Occipital lobe (tissue), 2 donors: ENCODE results near the gene CTIF. TPM values are rescaled to one million over a fixed set of nuclear protein-coding genes. Genes with fewer than 3 reads are reported as not detected.

ENCODE experiments used
- DNase-seq: peaks from one replicate; lab custom pipeline; 2025; lab: John Stamatoyannopoulos, UW
- total RNA-seq: library from RNA; depleted of rRNA; stranded (reverse); fragments of >200 nt; gene quantifications from one replicate; pipeline ENCODE4 v1.2.3, GENCODE V29; 2014

CTIF gene
- total RNA-seq, 1 donor from 2014 or later = 55.1 TPM

DNA sequence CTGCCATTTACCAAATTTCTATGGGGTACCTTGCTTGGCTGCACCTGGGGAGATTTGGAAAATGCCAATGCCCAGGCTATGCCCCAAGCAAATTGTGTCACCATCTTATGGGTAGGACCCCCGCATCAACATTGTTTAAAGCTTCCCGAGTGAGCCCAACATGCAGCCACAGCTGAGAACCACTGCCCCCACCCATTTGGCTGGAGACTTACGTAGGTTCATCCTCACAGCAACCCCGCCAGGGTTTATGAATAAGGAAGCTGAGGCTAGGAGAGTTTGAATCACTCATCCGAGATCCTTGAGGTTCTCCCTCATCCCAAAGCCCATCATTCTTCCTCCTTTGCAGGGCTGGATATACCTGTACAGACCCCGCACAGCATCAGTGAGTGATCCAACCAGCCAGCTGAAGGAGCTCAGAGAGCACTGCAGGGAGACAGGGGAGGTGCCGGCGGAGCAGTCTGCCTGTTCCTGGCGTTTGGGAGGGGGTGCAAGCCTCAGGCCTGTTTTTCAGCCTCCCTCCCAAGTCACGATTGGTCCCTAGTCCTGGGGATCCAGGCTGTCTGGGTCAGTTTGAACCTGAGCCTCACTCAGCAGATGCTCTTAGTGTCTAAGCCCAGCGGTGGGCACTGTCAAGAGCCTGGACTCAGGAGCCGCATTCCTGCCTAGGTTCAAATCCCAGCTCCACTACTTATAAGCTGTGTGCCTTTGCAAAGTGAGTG is 247.1 kb downstream of the CTIF start:
- no peak for DNase-seq

DNA sequence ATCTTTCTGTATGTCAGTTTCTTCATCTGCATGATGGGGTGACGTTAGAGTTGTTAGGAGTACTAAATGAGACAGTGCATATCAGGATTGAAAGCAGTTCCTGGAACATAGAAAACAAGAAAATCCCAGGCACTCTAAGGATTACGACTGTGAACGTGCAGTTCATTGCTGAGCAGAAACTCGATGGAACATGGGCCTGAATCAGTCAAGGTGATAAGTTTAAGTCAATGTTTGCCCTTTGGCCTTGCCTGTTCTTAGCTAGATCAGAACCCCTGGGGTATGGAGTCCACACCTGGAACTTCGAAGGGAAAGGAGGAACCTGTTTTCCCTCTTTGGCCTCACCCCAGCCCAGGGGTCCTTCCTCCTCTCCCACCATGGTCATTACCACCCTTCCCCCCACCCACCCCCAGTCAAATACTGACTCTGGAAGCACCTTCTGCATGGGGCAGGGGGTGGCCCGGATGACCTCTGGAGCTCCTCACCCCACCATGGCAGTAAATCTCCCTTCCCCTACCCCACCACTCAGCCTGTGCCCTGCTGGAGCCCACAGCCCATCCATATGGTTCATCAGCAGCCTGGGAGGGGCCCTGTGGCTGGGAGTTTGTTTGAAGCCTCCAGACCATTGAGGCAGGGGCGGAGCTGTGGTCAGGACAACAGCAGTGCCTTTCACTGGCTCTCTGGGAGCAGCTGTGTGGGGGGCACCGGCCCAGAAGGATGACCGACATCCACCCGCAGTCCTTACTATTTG is 247.8 kb downstream of the CTIF start:
- DNase-seq = no peak

DNA sequence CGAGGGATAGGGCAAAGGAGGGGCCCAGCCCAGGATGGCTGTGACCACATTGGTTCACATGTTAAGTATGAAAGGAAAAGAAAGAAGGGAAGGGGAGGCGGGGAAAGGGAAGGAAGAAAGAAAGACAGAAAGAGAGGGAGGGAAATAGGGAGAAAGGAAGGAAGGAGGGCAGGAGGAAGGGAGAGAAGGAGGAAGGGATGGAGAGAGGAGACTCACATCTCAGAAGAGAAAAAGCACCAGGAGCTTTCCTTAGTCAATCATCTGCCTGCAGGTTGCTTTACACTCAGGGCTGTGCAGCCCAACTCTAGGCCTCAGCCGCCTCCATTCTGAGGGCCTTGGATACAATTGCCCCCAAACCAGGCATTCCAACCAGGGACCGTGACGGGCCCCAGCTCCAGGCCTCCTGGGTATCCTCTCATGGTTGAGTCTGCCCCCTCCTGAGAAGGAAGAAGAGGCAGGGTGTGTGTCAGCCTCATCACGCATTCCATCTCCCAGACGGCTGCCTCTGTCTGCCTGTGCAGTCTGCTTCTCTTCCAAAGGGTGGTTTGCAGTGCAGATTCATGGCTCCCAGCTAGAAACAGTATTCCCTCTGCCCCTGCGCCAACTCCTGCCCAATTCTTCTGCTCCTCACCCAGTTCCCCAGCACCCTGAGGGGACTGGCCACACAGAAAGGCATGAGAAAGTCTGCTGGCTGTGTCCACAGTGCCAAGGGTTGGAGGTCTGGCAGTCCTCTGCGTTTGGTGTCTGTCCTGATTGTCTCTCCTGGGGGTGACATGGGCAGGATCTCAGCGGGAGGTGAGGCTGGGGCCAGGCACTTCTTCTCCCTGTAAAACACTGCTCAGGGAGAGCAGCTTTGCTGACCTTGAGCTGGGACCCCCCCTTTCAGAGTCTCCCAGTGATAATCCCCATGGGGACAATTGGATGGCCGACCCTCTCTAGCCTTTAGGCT is 248.6 kb downstream of the CTIF start:
- DNase-seq = no peak

DNA sequence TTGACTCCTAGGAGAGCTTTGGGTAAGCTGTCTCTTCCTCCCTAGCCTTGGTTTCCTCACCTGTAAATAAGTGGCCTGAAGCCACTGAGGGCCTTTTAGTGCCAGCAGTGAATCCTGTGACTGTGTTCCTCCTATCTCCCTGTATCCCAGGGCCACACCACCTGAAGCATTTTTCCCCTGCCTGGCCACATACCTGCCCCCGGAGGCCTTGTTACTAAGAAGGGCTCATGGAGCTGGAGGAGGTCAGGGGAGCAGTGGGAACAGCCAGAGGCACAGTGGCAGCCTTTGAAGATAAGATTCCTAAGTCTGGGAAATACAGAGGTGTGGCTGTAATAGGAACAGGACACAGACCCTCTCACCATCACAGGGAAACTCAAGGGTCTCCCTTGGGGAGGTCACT is 249.5 kb downstream of the CTIF start:
- no peak for DNase-seq

DNA sequence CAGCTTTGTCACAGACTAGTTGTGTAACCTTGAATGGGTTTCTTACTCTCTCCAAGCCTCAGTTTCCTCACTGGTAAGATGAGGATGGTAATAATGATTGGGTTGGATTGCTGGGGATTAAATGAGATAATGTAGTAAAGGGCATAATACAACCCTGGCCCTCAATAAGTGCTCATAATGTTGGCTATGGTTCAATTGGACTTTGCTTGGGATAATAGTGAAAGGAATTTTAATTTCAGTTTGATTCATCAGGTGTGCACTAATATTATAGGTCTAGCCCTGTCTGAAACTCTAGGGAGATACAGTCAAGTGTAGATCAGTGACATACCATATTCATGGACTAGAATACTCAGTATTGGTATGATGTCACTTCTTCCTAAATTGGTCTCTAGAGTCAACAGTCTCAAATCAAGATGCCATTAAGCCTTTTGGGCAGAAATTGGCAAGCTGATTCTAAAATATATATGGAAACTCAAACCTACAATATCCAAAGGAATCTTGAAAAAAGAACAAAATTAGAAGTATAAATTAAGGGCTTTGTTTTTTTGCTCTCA is 250.5 kb downstream of the CTIF start:
- no peak for DNase-seq

DNA sequence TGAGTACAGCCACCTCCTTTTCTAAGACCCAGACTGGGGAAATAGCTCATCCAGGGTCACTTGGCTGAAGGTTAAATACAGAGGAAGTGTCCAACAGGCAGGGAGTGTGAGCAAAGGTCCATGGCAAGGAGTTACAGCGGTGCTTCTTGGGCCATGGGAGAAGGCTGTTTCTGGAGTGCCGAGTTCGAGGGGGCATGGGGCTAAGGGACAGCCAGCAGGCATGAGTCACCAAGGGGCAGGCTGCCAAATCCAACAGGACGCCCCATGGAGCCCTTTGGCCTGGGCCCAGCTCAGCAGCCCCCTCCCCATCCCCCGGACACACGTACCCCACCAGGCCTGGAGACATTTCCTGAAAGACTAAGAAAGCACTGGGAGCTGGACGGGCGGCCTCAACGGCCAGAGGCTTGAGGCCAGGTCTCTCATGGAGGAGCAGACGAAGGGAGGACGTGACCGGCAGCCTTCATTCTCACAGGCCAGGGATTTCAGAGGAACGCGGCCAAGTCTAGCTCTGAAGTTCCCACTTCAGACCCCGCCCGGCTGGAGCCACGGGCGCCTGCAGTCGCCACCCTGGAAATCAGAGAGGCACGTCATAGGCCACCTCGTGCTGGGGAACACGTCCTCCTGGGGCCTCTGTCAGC is 251.5 kb downstream of the CTIF start:
- DNase-seq = no peak

DNA sequence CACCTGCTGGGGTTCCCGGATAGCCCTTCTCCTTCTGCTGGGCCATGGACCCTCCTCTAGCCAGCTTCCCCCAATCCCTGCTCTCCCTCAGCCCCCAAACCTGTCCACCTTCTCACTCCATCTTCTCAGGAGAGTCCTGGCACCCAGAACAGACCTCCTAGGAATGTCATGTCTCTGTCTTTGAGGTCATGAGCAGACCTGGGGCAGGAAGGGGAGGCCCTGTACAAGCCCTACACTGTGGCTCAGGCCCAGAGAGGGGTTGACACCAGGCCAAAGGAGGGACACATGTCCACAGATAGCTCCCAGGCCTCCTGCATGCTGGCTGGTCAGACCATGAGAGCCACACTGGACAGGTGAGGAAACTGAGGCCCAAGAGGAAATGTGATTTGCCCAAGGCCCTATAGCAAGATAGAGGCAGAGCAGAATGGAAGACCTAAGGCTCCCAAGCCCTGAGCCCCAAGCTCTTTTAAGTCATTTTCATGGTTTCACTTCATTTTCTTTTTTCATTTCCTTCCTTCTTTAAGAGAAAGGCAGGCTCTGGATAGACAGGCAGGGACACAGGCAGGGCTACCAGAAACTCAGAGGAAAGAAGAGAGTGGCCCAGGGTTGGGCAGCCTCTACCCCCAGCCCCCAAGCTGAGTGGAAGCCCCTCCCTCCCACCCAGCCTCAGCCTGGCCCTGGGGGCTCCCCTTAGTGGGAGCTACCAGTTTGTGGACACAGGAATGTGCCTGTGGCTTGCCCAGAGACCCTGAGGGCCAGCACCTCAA is 252.2 kb downstream of the CTIF start:
- no peak for DNase-seq

DNA sequence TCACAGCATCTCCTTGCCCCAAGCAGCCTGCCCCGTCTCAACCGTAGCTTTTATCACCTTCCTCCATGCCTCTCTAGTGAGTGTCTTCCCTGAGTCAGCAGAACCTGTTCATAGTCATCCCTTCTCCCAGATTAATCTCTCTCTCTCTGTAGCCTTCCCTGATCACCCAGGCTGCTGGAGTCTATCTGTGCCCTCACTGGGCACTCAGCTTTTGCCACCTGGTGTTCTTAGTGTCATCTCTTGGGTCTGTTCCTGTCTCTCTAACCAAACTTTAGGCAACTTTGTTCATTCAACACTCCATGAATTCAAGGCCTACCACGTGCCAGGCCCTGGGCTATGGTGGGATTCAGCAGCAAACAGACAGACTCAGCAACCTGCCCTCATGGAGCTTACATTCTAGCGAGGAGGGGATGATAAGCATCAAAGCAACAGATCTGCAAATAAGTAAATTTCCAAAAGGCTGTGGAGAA is 252.8 kb downstream of the CTIF start:
- no peak for DNase-seq

DNA sequence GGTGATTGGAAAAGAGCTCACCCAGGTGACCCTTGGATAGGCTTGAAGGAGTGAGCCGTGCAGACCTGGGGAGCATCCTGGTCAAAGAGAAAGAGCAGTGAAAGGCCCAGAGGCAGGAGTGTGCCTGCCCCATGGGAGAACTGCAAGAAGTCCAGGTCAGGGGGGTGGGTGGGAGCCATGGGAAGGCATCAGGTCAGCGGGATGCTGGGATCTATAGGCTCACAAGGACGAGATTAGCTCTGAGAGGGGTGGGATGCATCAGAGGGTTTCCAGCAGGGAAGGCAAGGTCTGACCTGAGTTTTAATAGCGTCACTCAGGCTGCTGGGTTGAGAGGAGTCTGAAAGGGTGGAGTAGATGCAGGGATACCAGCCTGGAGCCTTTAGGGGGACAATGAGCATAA is 253.3 kb downstream of the CTIF start:
- DNase-seq = no peak

DNA sequence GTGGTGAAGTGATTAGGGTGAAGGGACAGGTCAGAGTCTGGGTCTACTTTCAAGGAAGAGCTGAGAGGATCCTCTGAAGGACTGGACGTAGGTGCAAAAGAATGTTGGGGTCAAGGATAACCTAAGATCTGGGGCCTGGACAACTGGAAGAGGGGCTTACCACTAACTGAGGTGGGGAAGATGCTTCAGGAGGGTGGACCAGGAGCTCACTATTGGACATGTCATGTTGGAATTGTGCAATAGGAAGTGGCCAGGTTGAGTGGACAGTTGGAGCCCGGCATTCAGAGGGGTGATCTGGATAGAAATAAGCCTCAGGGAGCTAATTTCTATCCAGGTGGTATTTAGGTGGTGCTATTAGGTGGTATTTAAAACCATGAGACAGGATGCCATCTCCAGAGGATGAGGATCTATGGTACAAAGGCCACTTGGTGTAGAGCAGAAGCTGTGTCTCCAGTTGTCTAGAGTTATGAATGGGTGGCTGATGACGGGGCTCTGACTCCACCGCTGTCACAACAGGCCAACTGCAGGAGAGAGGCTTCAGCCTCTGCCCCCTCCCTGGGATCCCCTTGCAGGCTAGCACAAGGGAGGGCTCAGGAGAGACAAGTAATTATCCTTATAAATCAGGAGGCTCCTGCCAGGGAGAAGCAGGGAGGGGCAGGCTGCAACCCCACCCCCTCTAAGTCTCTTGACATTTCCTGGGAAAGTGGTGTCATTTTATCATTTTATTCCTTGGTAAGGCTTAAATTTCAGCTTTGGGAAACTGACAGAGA is 254.0 kb downstream of the CTIF start:
- DNase-seq = no peak

DNA sequence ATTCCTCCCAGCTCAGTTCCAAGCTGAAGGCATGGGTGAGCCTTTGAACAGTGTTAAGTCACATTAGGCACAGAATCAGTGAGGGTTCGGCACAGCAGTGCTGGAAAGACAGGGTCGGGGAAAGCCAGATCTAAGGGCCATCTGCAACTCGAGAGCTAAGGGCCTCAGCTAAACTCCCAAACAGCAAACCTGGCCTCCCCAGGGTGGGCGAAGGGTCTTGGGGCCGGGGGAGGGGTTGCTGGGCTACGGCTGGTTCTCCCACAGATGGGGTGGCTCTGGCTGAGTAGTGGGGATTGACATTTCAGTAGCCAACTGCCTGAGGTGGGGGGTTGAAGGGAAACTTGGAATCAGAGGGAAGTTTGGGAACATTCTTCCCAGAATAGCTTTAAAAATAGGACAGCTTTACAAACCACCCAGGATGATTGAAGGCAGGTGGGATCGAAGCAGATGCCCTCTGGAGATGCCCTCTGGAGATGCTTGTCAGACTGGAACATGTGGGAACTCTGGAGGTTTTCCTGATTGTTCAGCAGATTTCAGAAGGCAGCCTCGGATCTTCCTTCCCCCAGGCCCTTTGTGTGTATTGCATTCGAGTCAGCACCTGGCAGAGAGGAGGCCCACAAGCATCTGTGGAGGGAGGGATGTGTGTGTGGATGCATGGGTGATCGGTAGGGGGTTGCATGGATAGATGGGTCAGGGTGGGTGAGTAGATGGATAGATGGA is 255.6 kb downstream of the CTIF start:
- no peak for DNase-seq

DNA sequence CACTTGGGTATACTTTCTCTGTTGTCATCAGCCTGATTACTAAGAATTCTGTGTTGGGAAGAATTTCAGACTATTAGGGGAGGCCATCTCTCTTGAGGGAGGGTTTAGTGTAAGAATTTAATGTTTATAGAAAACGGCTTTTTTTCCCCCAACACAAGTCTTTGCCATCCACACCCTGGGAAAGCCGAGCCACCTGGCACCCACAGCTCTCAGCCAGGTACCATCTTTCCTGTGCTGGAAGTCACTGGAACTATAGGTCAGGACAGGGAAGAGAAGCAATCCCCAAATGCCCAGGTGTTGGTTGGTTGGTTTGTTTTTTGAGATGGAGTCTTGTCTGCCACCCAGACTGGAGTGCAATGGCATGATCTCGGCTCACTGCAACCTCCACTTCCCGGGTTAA is 256.9 kb downstream of the CTIF start:
- no peak for DNase-seq

DNA sequence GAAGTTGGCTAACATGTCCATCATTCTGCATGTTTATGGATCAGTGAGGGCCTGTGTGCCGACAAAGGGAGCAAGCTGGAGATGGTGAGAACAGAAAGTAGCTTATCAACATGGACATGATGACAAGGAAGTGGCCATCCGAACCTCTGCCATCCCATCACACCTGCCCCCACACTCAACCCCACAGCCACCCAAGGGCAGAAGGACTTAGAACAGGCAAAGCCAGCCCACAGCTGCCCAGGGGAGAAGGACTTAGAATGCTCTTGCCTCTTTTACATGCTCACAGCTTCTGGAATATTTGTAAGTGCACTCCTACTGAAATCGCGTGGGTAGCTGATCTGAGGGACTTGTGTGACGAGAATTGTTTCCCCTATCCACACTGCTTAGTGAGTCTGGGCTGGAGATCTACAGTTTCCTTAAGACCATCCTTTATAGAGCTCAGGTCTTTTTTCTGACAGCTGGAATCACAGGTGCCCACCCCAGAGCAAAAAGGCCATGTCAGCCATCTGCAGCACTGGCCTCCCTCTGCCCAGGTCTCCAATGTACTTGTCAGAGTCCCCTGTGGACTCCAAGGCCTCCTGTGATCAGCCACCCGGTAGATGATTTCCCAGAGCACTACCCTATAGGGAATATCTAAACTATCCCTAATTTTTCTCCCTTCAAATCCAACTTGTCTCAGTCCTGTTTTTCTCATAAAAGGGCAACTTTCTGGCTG is 257.8 kb downstream of the CTIF start:
- no peak for DNase-seq

DNA sequence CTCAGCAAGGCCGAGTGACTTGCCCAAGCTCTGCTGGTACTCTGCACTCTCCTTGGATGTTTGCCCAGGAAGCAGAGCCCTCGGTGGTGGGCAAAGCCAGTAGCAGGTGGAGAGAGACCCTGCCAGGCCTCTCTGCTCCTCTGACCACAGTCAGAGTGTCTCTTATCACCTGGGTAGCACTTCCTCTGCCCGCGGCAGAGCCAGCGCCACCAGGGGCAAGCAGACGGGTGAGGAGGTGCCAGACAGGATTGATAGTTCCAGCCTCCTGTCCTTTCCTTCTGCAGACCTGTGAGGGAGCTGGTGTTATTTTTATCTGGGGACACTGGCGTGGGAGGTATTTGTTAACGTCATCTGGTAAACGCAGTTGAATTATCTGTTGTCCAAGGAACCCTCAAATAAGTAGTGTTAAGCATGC is 259.0 kb downstream of the CTIF start:
- DNase-seq = no peak

DNA sequence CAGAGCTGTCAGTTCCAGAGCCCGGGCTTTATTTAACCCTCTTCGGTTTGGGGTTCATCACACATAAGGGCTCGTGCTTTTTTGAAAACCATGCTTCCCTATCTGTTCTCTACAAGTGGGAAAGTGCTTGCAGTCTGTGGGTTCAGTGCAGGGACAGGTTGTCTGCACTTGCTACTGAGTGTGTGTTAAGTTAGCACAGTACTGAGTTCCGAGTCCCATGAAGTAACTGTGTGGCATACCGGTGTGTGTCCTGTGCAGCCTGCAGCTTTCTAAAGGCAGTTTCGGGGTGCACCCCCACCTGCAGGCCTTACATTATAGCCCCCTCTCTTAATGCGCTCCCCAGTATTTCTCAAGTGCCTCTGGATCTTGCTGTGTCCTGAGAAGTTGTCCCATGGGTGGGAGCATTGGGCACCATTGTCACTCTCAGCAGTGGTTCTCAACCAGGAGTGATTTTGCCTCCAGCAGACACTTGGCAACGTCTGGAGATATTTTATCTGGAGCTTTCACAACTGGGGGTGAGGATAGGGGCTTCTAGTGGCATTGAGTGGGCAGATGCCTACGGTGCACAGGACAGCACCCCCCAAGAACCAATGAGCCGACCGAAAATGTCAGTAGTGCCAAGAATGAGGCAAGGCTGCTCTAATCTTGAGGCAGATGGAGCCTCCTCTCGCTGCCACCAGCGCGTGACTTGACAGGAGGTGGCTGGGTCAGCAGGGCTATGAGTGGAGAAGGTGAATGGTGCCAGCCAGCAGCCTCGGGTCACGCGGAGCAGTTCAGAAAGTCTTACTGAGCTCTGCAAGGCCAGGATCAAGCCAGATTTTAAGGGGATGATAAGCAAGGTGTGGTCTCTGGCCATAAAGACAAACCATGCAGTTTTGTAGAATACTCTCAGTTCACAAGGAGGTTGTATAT is 259.8 kb downstream of the CTIF start:
- DNase-seq = no peak

DNA sequence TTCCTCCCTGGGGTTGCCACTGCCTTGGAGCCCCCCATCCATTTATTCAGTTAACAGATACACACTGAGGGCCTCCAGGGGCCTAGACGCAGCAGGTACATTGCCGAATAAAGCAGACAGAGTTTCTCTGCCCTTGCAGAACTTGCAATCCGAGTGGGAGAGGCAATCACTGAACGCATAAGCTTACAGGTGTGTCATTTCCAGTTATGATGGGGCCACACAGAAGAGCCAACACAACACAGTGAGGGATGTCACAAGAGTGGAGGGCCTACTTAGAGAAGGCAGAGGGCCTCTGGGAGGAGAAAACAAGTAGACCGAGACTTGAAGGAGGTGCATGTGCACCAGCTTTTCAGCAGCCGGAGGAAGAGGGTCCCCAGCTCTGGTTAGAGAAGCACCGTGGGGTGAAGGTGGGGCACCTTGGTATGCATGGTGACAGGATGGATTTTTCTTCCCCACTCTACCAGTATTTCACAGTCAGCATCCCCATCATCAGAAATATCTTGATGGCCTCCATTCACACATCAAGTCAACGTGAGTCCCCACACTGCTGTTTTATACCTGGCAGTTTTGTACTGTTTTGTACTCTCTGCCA is 261.0 kb downstream of the CTIF start:
- no peak for DNase-seq

DNA sequence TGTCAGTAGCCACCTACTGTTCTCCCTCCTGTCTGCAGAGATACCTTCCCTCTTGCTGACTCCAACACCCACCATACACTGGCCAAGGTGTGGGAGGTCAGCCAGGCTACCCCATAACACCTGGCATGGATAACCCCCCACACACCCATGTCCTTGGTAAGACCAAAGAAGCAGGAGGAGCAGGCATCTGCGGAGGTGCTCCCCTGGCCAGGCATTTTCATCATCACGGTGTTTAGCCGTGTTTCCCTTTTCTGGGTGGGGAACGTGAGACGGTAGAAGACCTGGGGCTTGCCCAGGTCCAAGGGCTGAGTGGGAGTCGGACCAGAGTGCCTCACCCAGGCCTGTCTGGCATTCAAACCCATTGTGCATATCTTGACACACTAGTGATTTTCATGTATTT is 261.6 kb downstream of the CTIF start:
- DNase-seq = no peak
